Measurements from ENCODE around the gene CACUL1. TPM values are rescaled to one million over a fixed set of nuclear protein-coding genes. Genes with fewer than 3 reads are reported as not detected.

Gene CACUL1
- total and polyA plus RNA-seq, 2 of the 13 experiments (the other 11 are each of a cell fraction or from before 2014, with no cell fraction given) = 14.2 to 31.0 TPM

GRCh38 chr10:118667732-118668131, 87.0 kb downstream of the CACUL1 start (continued):
- TF ChIP-seq ZBTB40 (IDR thresholded peaks at IDR 0.05) (no peak), ZBTB40 (CRISPR knock-in tag; IDR thresholded peaks at IDR 0.05) (no peak), CBFB (CRISPR knock-in tag; IDR thresholded peaks at IDR 0.05) (no peak), NR2F1 (CRISPR knock-in tag; IDR thresholded peaks at IDR 0.05) (0 out of 4 replicates have a peak, but pooled peaks of 1 of the 2 experiments have one; percentile 27), HNF4A (CRISPR knock-in tag; IDR thresholded peaks at IDR 0.05) (peak; percentile 63), MEIS1 (CRISPR knock-in tag; IDR thresholded peaks at IDR 0.05; ENCODE audit: borderline replicate concordance) (no peak), FOXP1 (IDR thresholded peaks at IDR 0.05) (no peak), FOXP1 (CRISPR knock-in tag; IDR thresholded peaks at IDR 0.05) (peak; percentile 67), KLF16 (CRISPR knock-in tag; IDR thresholded peaks at IDR 0.05) (no peak), ZNF180 (CRISPR knock-in tag; IDR thresholded peaks at IDR 0.05; ENCODE audit: borderline replicate concordance, low read depth) (no peak), ZNF326 (CRISPR knock-in tag; IDR thresholded peaks at IDR 0.05; ENCODE audit: borderline replicate concordance) (no peak), ZNF547 (CRISPR knock-in tag; IDR thresholded peaks at IDR 0.05) (no peak), ZBTB8A (CRISPR knock-in tag; IDR thresholded peaks at IDR 0.05; ENCODE audit: borderline replicate concordance, low read depth) (no peak), YY1 (IDR thresholded peaks at IDR 0.05; ENCODE audit: insufficient read depth, insufficient replicate concordance, low read depth, low read length) (no peak), PAF1 (CRISPR knock-in tag; IDR thresholded peaks at IDR 0.05) (no peak), ZIK1 (CRISPR knock-in tag; IDR thresholded peaks at IDR 0.05; ENCODE audit: borderline replicate concordance, low read depth) (no peak), PRMT3 (CRISPR knock-in tag; IDR thresholded peaks at IDR 0.05; ENCODE audit: borderline replicate concordance, low read depth) (no peak), SIX1 (CRISPR knock-in tag; IDR thresholded peaks at IDR 0.05; ENCODE audit: borderline replicate concordance) (peak; percentile 69; the same call in 1 of the 2 replicates), REST (IDR thresholded peaks at IDR 0.05; ENCODE audit: borderline replicate concordance in 1 of 2, low read depth in 1 of 2, low read length in 2 of 2) (no peak)

All from HepG2 (cell line).